Esophagus muscularis mucosa (tissue), 4 donors: Measurements from ENCODE around the gene GCKR. TPM values are rescaled to one million over a fixed set of nuclear protein-coding genes. Genes with fewer than 3 reads are reported as not detected.

Experiments
- DNase-seq: peaks from one replicate; pipeline ENCODE4 v3.0.0-alpha.2; 2017; ENCODE audit errors: extremely low spot score
- H3K27ac ChIP-seq, 4 donors: fragments of 200-600 bp; sonication (generic); replicated peaks in 1 of 4; 1 replicate in 3 of 4; 2 replicates in 1 of 4; pipeline ENCODE4 v1.5.1; 2016 to 2019; ENCODE audit warnings: mild to moderate bottlenecking in 1 of 4
- H3K27me3 ChIP-seq, 4 donors: fragments of 200-600 bp; sonication (generic); one replicate each; pipeline versions ENCODE4 v1.5.1 to v1.6.0; 2016 to 2019
- H3K36me3 ChIP-seq, 4 donors: fragments of 200-600 bp; sonication (generic); one replicate each; pipeline ENCODE4 v1.5.1; 2016 to 2019
- H3K4me1 ChIP-seq, 4 donors: fragments of 200-600 bp; sonication (generic); one replicate each; pipeline ENCODE4 v1.5.1; 2016 to 2019
- H3K4me3 ChIP-seq, 4 donors: fragments of 200-600 bp; sonication (generic); 1 replicate in 2 of 4; 2 replicates in 2 of 4; pipeline ENCODE4 v1.5.1; 2016 to 2019; ENCODE audit warnings: mild to moderate bottlenecking in 4 of 4, moderate library complexity in 1 of 4
- H3K9me3 ChIP-seq, 4 donors: fragments of 200-600 bp; sonication (generic); 1 replicate in 3 of 4; 2 replicates in 1 of 4; pipeline ENCODE4 v1.5.1; 2016 to 2019
- EP300 ChIP-seq: sonication (generic); formaldehyde crosslinking; IDR thresholded peaks from one replicate; pipeline ENCODE4 v1.6.1; 2017; ENCODE audit warnings: antibody characterized with exemption
- POLR2A ChIP-seq: fragments of 450-650 bp; IDR thresholded peaks from one replicate; pipeline ENCODE4 v1.6.1; 2017; ENCODE audit warnings: antibody characterized with exemption, moderate library complexity, mild to moderate bottlenecking, low read depth
- POLR2AphosphoS5 ChIP-seq, 2 donors: sonication (generic); formaldehyde crosslinking; IDR thresholded peaks; one replicate each; pipeline ENCODE4 v1.6.1; 2017; ENCODE audit warnings: antibody characterized with exemption in 2 of 2
- WGBS: methylation state at CpG from one replicate; pipeline ENCODE4 v1.1.5; 2018; 5-methylcytosine and 5-hydroxymethylcytosine counted together
- intact Hi-C: fragments of 100-400 bp; cut with DNase I; formaldehyde crosslinking; loops from one replicate; pipeline ENCODE4 v1.15.1; 2023
- total RNA-seq, 4 donors: library from RNA; depleted of rRNA; stranded (reverse); fragments of >200 nt; gene quantifications; one replicate each; pipeline versions ENCODE4 v1.1.0 to v1.2.1, GENCODE V29; 2016
- TF ChIP-seq, protein P1 (sequence below), 3 experiments: fragments of 200-600 bp in 2 of 3; fragments of 450-650 bp in 1 of 3; sonication (generic) in 2 of 3; IDR thresholded peaks; one replicate each; pipeline ENCODE4 v1.5.1; 2017 to 2019; ENCODE audit warnings: antibody characterized with exemption in 3 of 3, mild to moderate bottlenecking in 2 of 3, moderate library complexity in 1 of 3

The GCKR gene
- total RNA-seq, 4 donors from 2014 or later = 0.23 TPM; not detected in 3

- TF ChIP-seq, protein P1, sequence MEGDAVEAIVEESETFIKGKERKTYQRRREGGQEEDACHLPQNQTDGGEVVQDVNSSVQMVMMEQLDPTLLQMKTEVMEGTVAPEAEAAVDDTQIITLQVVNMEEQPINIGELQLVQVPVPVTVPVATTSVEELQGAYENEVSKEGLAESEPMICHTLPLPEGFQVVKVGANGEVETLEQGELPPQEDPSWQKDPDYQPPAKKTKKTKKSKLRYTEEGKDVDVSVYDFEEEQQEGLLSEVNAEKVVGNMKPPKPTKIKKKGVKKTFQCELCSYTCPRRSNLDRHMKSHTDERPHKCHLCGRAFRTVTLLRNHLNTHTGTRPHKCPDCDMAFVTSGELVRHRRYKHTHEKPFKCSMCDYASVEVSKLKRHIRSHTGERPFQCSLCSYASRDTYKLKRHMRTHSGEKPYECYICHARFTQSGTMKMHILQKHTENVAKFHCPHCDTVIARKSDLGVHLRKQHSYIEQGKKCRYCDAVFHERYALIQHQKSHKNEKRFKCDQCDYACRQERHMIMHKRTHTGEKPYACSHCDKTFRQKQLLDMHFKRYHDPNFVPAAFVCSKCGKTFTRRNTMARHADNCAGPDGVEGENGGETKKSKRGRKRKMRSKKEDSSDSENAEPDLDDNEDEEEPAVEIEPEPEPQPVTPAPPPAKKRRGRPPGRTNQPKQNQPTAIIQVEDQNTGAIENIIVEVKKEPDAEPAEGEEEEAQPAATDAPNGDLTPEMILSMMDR (IDR thresholded peaks at IDR 0.05) = no peak
- TF ChIP-seq POLR2AphosphoS5 (IDR thresholded peaks at IDR 0.05) = no peak
- TF ChIP-seq EP300 = no peak
- TF ChIP-seq POLR2A = no peak
- Histone ChIP-seq H3K27me3 (peaks cover 0 to 30% (median 0%) of the 10 kb centered on the region in 4 donors), H3K27ac (no peak overlapping the region), H3K4me1 (no peaks in the 10 kb centered on the region), H3K9me3 (no peaks in the 10 kb centered on the region), H3K4me3 (no peak overlapping the region), H3K36me3 (no peaks in the 10 kb centered on the region)
- DNase-seq = peak; percentile 47
- 87% methylated on average over 5 of the region's 5 CpGs for WGBS
- intact Hi-C loops = no loop called here
These were observed 21.6 kb downstream of the GCKR start for GRCh38 chr2:27518113-27518781.

- intact Hi-C loops = no loop called here
- Histone ChIP-seq H3K9me3 (no peaks in the 10 kb centered on the region), H3K27ac (no peak overlapping the region), H3K36me3 (no peaks in the 10 kb centered on the region), H3K4me1 (no peaks in the 10 kb centered on the region), H3K27me3 (peaks cover 0 to 32% (median 0%) of the 10 kb centered on the region in 4 donors), H3K4me3 (no peak overlapping the region)
- TF ChIP-seq POLR2A = no peak
- no peak for TF ChIP-seq EP300
- no peak for TF ChIP-seq POLR2AphosphoS5 (IDR thresholded peaks at IDR 0.05)
- TF ChIP-seq, protein P1 (IDR thresholded peaks at IDR 0.05) = no peak
- 94% methylated on average over 4 of the region's 4 CpGs for WGBS
- peak; percentile 55 for DNase-seq
These were observed 22.1 kb downstream of the GCKR start for GRCh38 chr2:27518782-27519113.

DNA sequence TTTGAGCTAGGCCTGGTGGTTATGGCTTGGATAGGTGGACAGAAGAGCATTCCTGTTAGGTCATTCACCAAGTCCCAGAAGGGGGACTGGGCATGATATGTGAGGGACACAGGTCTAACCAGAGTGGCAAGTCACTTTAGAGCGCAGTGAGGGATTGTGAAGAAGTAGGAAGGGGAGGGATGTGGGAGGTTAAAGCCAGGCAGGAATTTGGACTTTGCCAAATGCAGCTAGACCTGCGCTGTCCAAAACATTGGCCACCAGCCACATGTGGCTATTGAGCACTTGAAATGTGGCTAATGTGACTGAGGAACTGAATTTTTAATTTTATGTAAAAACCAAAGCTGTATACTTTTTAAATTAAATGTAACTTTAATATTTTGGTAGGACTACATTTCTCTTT, 23.7 kb downstream of the GCKR start:
- Histone ChIP-seq H3K4me1 (no peaks in the 10 kb centered on the region), H3K27ac (no peak overlapping the region), H3K27me3 (peaks cover 0 to 32% (median 0%) of the 10 kb centered on the region in 4 donors), H3K9me3 (no peaks in the 10 kb centered on the region), H3K4me3 (no peak overlapping the region), H3K36me3 (no peaks in the 10 kb centered on the region)
- 98% methylated on average over 2 of the region's 2 CpGs for WGBS
- DNase-seq = peak; percentile 53
- intact Hi-C loops = no loop called here
- TF ChIP-seq EP300 (no peak), POLR2AphosphoS5 (IDR thresholded peaks at IDR 0.05) (no peak), POLR2A (no peak)
- TF ChIP-seq, protein P1 (IDR thresholded peaks at IDR 0.05) = no peak

GRCh38 chr2:27522400-27522945, 25.8 kb downstream of the GCKR start:
- H3K4me1 ChIP-seq = no peaks in the 10 kb centered on the region
- 89% methylated on average over 7 of the region's 7 CpGs for WGBS
- peaks cover 0 to 42% (median 0%) of the 10 kb centered on the region in 4 donors for H3K27me3 ChIP-seq
- H3K9me3 ChIP-seq = no peaks in the 10 kb centered on the region
- H3K27ac ChIP-seq = no peak overlapping the region
- no peak overlapping the region for H3K4me3 ChIP-seq
- TF ChIP-seq EP300 = no peak
- TF ChIP-seq POLR2AphosphoS5 (IDR thresholded peaks at IDR 0.05) = no peak
- TF ChIP-seq, protein P1 (IDR thresholded peaks at IDR 0.05) = no peak
- no peak for TF ChIP-seq POLR2A
- intact Hi-C loops = no loop called here
- no peak for DNase-seq
- no peaks in the 10 kb centered on the region for H3K36me3 ChIP-seq
